GM21381 (cell line): ENCODE measurements around the gene NKX6-2.
"Not testable (repeated sequence)": the region's sequence is repeated elsewhere in the genome, so short reads cannot be mapped to it uniquely, and the experiment has no call there.

Source experiments
- ATAC-seq: cut with Tn5 transposase; IDR thresholded peaks from one replicate; pipeline ENCODE4 v1.9.1; 2021; ENCODE audit warnings: mild to moderate bottlenecking, moderate library complexity; ENCODE audit not compliant: unreplicated experiment

Gene NKX6-2

DNA sequence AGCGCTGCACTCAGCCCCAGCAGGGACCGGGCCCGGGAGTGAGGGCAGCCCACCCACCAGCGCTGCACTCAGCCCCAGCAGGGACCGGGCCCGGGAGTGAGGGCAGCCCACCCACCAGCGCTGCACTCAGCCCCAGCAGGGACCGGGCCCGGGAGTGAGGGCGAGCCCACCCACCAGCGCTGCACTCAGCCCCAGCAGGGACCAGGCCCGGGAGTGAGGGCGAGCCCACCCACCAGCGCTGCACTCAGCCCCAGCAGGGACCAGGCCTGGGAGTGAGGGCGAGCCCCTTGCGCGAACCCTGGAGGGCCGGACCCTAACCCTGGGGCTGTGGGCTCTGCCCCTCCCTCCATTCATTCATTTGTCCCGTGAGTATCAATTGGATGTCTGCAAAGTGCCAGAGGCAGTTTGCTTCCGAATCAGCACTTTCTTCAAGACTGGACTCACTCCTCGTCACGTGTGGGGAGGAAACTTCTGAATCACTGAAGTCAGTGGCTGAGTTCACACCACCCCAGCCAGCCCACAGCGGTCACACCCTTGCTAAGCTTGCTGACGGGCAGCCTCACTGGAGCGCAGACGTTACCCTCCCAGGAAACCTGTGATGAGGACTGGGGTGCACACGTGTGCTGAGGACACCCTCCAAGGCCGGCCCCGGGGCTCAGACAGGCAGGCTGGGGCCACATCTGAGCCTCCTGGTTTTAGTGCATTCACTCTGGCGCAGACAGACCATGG is 42.6 kb downstream of the NKX6-2 start:
- ATAC-seq: not testable (repeated sequence)

DNA sequence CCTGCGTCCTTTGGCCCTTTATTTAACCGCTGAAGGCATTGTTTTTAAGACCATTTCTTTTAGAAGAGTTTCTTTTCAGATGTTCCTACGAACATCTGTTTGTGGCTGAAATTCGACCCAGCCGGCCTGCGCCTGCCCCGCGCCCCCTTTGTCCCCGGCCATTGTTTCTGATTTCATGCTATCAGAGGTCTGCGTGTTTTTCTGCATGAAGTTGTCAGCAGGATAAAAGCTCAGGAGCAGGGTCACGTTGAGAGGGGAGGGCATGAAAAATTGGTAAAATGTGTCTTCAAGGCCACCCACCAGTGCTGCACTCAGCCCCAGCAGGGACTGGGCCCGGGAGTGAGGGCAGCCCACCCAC is 43.1 kb downstream of the NKX6-2 start:
- ATAC-seq: no peak

DNA sequence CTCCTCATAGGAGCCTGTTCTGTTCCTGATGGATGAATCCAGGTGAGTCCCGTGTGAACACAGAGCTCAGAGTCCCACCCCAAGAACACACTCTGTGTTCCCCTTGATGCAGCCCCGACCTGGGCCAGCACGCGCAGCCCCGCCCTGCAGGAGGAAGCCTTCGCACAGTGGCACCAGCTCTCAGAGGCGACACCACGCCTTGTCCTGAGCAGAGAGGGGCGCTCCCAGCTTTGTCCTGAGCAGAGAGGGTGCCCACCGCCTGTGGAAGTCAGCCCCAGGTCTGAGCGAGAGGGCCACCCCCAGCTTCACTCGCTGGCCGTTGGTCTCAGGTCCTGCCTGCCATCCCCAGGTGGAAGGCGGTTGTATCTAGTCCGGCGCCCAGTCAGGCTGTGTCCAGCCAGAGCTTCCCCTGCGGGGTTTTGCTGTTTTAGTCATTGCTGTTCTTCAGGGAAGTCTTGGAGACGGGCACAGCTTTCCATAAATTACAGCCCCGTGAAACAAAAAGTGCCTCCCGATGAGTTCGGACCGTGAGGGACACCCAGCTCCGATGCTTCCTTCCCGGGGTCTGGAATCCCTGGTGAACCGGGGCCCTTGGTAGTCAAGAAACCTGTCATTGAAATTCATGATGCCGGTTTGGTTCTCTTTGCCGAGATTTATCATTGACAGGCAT is 43.6 kb downstream of the NKX6-2 start:
- ATAC-seq: no peak

DNA sequence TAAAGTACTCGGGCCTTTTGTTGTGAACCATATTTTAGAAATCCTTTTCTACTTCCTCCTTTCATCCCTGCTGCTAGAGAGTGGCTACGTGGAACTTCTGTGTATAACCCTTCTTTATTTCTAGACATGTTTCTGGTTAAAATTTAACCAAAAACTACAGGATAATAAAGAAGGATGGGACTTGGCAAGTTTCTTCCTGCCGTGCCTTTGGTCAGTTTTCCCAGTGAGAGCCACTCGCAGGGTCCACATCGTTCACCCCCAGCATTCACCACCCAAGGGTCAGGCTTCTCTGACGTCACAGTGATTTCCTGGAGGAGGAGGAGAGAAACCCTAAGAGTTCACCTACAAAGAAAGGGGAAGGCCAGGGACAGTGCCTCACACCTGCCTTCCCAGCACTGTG is 45.4 kb downstream of the NKX6-2 start:
- no peak for ATAC-seq

DNA sequence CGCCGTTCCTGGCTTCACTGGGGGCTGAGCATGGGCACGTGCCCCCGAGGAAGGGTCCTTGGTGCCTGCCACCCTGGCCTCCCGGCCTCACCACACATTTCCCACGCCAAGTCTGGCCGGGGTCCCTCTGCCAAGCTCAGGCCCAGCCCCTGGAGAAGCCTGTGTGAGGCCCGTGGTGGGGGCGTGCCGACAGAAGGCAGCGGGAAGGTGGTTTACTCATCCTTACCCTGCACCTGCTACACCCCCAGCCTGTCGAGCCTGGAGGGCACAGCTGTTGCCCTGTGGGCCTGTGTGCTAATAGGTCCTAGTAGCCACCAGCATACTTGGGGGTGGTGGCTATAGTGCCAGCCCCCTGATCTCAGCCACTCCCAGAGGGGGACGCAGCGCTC is 46.7 kb downstream of the NKX6-2 start:
- ATAC-seq: no peak

DNA sequence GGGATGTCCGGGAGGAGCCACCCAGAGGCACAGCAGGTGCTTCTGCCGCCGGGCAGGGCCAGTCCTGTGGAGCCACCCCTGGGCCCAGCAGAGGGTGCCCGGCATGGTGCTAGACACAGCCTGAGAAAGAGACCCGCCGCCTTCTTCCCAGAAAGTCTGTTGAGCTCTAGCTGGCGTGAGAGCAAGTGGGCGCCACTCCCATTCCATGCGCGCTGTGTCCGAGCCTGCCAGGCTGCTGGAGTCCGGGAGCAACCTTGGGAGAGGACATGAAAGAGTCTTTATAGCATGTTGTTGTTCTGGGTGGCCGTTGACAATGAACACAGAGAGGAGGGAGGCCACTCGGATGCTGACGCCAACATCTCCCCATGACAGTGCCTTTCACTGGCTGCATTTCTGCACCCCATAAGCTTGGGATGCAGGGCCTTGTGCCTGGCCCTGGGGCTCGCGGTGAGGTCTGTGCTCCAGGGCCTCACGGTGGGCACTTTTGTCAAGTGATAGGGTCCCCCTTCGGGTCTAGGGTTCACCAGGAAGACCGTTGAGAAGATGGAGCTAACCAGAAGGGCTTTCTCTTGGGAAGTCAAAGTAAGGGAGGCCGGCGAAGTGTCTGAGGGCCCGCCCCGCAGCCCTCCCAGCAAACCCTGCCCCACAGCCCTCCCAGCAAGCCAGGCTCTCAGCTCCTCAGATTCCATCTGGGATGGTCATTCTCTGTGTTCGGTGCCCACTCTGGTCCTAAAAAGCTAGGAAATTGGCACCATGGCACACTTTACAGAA is 47.3 kb downstream of the NKX6-2 start:
- no peak for ATAC-seq

DNA sequence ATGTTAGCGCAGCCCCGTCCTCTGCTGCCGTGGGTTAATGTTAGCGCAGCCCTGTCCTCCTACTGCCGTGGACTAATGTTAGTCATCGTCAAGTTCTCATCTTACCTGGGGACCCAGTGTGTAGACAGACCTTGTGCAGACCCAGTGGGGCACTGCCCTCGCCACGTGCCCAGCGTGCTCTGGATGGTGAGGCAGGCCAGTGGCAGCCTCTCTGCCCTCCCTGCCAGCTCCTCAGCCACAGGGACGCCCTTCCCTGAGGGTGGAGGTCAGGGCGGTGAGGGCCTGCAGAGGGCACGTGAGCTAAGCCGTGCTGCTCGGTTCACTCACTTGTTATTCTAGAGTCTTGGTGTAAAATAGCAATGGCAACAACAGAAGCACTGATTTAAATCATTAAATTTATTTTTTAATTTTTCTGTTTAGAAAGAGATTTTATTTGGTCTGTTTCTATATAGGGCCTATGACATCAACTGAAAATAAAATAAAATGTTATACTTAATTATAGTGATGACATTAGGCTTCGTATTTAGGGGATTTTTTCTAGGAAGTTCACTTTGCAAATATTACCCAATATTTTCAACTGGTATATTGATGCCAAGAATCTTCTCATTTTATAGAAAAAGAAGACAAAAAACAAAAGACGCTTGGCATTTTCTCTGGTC is 48.4 kb downstream of the NKX6-2 start:
- ATAC-seq: no peak

DNA sequence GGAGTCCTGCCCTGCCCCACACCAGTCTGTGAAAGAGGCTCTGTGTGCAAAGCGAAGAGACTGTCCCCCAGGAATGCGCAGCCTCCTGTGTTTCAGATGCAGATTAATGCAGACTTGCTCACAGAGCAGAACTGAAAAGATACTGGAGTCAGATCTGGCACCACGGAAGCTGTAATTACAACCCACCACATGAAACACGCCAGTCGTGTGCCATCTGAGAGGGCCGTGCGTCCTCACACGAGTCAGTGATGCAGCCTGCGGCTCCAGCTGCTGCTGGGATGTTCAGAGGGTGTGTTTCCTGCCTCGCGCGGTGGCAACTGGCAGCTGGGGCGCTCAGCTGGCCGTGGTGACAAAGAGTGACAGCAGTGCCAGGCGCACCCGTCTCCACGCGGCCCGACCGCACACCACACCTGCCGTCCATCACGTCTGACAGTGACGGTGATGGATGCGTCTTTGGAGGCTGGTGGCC is 50.0 kb downstream of the NKX6-2 start:
- ATAC-seq: no peak

DNA sequence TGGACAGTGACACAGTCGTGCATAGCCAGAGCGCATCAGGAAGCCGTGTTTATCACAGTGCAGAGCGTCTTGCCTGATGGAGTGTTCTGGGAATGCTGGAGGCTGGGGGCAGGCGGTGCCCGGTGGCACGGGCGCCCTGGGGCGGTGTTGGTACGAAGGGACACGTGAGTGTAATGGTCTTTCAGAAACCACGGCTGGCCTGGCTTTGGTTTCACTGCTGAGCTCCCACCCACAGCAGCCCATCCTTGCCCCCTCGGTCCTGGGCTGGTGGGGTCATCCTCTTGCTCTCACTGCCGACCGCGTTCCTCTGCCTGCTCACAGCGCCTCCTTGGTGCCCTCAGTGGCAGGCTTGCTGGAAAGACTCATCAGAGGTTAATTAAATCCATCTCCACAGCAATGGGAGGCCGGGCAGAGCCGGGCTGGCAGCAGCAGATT is 50.6 kb downstream of the NKX6-2 start:
- no peak for ATAC-seq

DNA sequence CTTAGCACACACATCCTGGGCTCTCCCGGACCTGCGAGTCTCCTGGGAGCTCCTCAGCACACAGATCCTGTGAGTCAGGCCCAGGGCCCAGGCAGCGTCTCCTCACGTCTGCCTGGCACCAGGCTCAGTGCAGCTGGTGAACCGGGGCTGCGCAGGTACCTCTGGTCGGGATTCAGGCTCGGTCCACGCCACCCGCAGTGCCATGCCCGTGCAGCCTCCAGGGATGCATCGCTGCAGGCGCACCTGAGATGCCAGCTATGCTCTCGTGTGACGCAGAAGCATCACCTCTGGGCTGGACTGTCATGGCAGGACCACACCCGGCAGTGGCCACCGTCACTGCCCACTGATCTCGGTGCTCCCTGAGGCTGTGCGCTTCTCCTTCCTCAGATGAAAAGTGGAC is 52.0 kb downstream of the NKX6-2 start:
- no peak for ATAC-seq
